IPS-20b (cell line): ENCODE measurements around the gene CRTC2.
A peak's percentile ranks its signal among the peaks of the same experiment; 100 is the strongest.
"Not testable (repeated sequence)": the region's sequence is repeated elsewhere in the genome, so short reads cannot be mapped to it uniquely, and the experiment has no call there.

Experiments
- H3K27ac ChIP-seq: one replicate; pipeline ENCODE4 v1.5.1; 2013; ENCODE audit warnings: low read length
- H3K27me3 ChIP-seq: 2 replicates; pipeline ENCODE4 v1.6.1; 2013; ENCODE audit warnings: mild to moderate bottlenecking, low read length, inconsistent platforms; ENCODE audit not compliant: insufficient read depth
- H3K36me3 ChIP-seq: 2 replicates; pipeline ENCODE4 v1.6.1; 2013; ENCODE audit warnings: low read depth, mild to moderate bottlenecking, inconsistent platforms, low read length, moderate library complexity; ENCODE audit not compliant: insufficient read depth
- H3K4me1 ChIP-seq: 2 replicates; pipeline ENCODE4 v1.6.1; 2013; ENCODE audit warnings: mild to moderate bottlenecking, control low read depth, inconsistent platforms, low read length, moderate library complexity; ENCODE audit not compliant: insufficient read depth
- H3K4me3 ChIP-seq: 2 replicates; pipeline ENCODE4 v1.5.1; 2013; ENCODE audit warnings: mild to moderate bottlenecking, low read length, inconsistent platforms
- H3K9ac ChIP-seq: 2 replicates; pipeline ENCODE4 v1.6.1; 2013; ENCODE audit warnings: low read depth, mild to moderate bottlenecking, inconsistent platforms, low read length, moderate library complexity
- H3K9me3 ChIP-seq: 2 replicates; pipeline ENCODE4 v1.6.1; 2013; ENCODE audit warnings: mild to moderate bottlenecking, low read depth, low read length, inconsistent platforms; ENCODE audit not compliant: insufficient read depth

Gene CRTC2

GRCh38 chr1:153985341-153985912, 27.0 kb upstream of the CRTC2 start:
- peaks cover 39% of the 10 kb centered on the region for H3K36me3 ChIP-seq
- peak overlapping the region; percentile 58 for H3K27ac ChIP-seq
- H3K9ac ChIP-seq: peak overlapping the region; percentile 84
- H3K4me1 ChIP-seq: peaks cover 9% of the 10 kb centered on the region
- H3K9me3 ChIP-seq: no peaks in the 10 kb centered on the region
- no peaks in the 10 kb centered on the region for H3K27me3 ChIP-seq
- peak overlapping the region; percentile 79 for H3K4me3 ChIP-seq

DNA sequence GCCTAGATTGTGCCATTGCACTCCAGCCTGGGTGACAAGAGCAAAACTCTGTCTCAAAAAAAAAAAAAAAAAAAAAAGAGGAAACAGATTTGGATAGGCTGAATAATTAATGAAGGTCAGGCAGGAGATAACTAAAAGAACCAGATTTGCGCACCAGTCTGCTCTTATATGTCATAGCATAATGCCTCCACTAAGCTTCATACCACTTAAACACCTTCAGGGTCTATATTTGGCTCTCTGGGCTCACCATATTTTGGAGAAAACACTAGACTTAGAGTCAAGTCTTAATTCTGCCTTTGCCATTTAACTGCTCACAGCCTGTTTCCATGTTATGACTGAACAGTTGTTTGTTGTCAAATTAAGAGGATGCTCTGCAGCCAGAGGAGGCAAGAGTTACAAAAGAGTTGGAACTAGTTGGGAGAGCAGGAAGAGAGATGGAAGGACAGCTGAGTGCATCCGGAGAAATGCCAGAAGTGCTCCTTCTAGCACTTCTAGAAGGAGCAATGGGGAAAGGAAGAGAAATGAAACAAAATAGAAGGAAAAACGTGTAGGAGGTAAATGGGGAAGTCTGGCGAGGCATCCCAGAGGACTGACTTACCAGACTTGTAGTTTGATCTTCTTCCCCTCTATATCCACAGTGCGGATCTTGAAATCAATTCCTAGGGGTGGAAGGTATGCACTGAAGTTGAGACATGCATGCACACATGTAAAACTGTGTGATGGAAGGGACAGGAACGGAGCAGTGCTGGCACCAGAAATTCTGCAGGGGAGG, 25.9 kb upstream of the CRTC2 start:
- peaks cover 40% of the 10 kb centered on the region for H3K36me3 ChIP-seq
- peak overlapping the region; percentile 84; the same call in 1 of the 2 replicates for H3K9ac ChIP-seq
- peak overlapping the region; percentile 79 for H3K4me3 ChIP-seq
- no peak overlapping the region for H3K27ac ChIP-seq
- no peaks in the 10 kb centered on the region for H3K27me3 ChIP-seq
- no peaks in the 10 kb centered on the region for H3K9me3 ChIP-seq
- H3K4me1 ChIP-seq: peaks cover 9% of the 10 kb centered on the region

- not testable (repeated sequence) for H3K4me3 ChIP-seq, H3K27ac ChIP-seq, H3K4me1 ChIP-seq, H3K9me3 ChIP-seq, H3K27me3 ChIP-seq, H3K9ac ChIP-seq
- H3K36me3 ChIP-seq: peaks cover 48% of the 10 kb centered on the region
Observed at GRCh38 chr1:153981735-153982134, 23.3 kb upstream of the CRTC2 start.

DNA sequence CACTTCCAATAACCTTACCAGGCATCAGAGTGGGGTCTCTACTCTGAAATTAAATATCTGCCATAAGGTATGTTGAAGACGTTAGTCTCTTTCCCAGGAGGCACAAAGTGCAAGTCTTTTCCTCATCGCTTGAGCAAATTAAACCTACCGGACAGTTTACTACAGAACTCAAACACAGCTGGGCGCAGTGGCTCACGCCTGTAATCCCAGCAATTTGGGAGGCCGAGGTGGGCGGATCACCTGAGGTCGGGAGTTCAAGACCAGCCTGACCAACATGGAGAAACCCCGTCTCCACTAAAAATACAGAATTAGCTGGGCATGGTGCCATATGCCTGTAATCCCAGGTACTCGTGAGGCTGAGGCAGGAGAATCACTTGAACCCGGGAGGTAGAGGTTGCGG, 20.7 kb upstream of the CRTC2 start:
- not testable (repeated sequence) for H3K27me3 ChIP-seq, H3K9ac ChIP-seq, H3K9me3 ChIP-seq, H3K4me3 ChIP-seq, H3K4me1 ChIP-seq, H3K27ac ChIP-seq
- peaks cover 59% of the 10 kb centered on the region for H3K36me3 ChIP-seq

- H3K27me3 ChIP-seq: no peaks in the 10 kb centered on the region
- no peak overlapping the region for H3K27ac ChIP-seq
- peaks cover 59% of the 10 kb centered on the region for H3K36me3 ChIP-seq
- H3K4me1 ChIP-seq: no peaks in the 10 kb centered on the region; the same call in 1 of the 2 replicates
- peak overlapping the region; percentile 85 for H3K4me3 ChIP-seq
- H3K9me3 ChIP-seq: no peaks in the 10 kb centered on the region
- H3K9ac ChIP-seq: peak overlapping the region; percentile 90; the same call in 1 of the 2 replicates
Observed at GRCh38 chr1:153978274-153978909, 20.0 kb upstream of the CRTC2 start.

GRCh38 chr1:153977250-153978240, 19.1 kb upstream of the CRTC2 start, which contains the start of gene JTB:
TSS of gene JTB (minus strand) at chr1:153977674. CDS start at chr1:153977252, 422 bp downstream.
- H3K4me3 ChIP-seq: peak within 1 kb of the TSS; percentile 85
- peak within 1 kb of the TSS; percentile 11 for H3K27ac ChIP-seq
- no peaks in the 10 kb centered on the region for H3K9me3 ChIP-seq
- H3K9ac ChIP-seq: peak within 1 kb of the TSS; percentile 90
- no peaks in the 10 kb centered on the region; the same call in 1 of the 2 replicates for H3K4me1 ChIP-seq
- peaks cover 60% of the 10 kb centered on the region for H3K36me3 ChIP-seq
- H3K27me3 ChIP-seq: no peaks in the 10 kb centered on the region

DNA sequence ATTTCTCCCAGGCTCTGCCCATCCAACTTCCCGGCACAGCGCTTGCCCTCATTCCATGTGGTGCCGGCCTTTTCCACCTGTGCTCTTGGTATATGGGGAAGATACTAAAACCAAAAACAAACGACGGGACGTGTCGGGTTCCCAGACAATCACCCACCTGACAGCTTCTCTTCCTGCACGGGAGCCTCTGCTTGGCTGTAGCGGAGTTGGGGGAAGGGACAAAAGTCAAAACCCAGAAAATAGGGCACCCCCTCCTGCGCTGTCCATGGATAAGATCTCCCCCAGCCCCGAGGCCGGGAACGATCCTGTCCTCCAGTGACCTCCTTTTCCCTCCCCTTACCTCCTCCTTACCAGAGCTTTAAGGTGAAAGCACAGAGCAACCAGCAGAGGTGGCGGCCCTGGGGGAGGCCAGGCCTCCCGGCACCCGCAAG, 18.4 kb upstream of the CRTC2 start:
- Histone ChIP-seq H3K27me3 (no peaks in the 10 kb centered on the region), H3K27ac (peak overlapping the region; percentile 11), H3K4me3 (peak overlapping the region; percentile 85), H3K36me3 (peaks cover 53% of the 10 kb centered on the region), H3K9me3 (no peaks in the 10 kb centered on the region), H3K9ac (peak overlapping the region; percentile 90), H3K4me1 (no peaks in the 10 kb centered on the region; the same call in 1 of the 2 replicates)

DNA sequence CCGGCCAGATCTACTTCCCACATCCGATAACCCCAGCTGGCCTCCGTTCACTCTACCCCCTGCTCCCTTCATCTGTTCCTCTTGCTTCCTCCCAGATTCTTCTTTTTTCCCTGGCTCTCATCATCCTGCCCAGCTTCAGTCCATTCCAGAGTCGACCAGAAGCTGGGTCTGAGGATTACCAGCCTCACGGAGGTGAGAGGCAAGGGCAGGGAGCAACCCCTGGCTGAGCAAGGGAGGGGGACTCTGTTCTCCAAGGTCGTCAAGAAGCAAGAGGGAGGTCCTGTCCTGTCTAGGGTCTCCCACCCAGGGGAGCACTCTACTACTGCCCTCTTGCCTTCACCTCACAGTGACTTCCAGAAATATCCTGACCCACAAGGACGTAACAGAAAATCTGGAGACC, 15.1 kb upstream of the CRTC2 start:
- peaks cover 33% of the 10 kb centered on the region for H3K36me3 ChIP-seq

DNA sequence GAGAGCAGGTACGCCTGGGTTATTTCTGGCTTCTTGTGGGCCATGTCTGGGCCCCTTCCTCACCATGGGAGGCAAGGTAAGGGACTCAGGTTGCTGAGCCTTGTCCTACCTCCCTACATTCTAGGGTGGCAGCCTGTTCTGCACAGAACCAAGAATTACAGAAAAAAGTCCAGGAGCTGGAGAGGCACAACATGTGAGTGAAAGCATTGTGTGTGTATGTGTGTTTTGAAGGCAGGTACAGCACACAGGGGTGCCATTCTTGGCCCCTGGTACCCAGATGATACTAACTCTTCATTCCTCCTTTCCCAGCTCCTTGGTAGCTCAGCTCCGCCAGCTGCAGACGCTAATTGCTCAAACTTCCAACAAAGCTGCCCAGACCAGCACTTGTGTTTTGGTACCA, 14.7 kb upstream of the CRTC2 start:
- no peak overlapping the region for H3K4me3 ChIP-seq
- no peaks in the 10 kb centered on the region; the same call in 1 of the 2 replicates for H3K4me1 ChIP-seq
- H3K27ac ChIP-seq: no peak overlapping the region
- H3K9me3 ChIP-seq: no peaks in the 10 kb centered on the region
- no peaks in the 10 kb centered on the region for H3K27me3 ChIP-seq
- no peak overlapping the region for H3K9ac ChIP-seq
- peaks cover 32% of the 10 kb centered on the region for H3K36me3 ChIP-seq

More for the DNA sequence above, 15.1 kb upstream of the CRTC2 start:
- Histone ChIP-seq H3K9me3 (no peaks in the 10 kb centered on the region), H3K4me3 (no peak overlapping the region), H3K27me3 (no peaks in the 10 kb centered on the region), H3K9ac (no peak overlapping the region), H3K4me1 (no peaks in the 10 kb centered on the region; the same call in 1 of the 2 replicates), H3K27ac (no peak overlapping the region)

- Histone ChIP-seq H3K4me1 (peaks cover 8% of the 10 kb centered on the region; the same call in 1 of the 2 replicates), H3K9ac (no peak overlapping the region), H3K9me3 (no peaks in the 10 kb centered on the region), H3K36me3 (peaks cover 26% of the 10 kb centered on the region), H3K27me3 (no peaks in the 10 kb centered on the region), H3K4me3 (no peak overlapping the region), H3K27ac (no peak overlapping the region)
Observed at GRCh38 chr1:153970346-153970745, 11.9 kb upstream of the CRTC2 start.

DNA sequence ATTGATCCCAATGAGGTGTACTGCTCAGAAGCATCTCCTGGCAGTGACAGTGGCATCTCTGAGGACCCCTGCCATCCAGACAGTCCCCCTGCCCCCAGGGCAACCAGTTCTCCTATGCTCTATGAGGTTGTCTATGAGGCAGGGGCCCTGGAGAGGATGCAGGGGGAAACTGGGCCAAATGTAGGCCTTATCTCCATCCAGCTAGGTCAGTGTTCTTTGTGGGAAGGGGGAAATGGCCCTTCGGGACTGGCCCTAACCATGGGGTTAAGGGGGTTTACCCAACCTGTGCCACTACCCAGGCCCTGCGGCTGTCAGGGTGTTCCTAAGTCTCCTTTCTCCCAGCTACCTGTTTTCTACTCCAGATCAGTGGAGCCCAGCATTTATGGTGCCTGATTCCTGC, 10.6 kb upstream of the CRTC2 start:
- H3K27ac ChIP-seq: no peak overlapping the region
- H3K36me3 ChIP-seq: peaks cover 14% of the 10 kb centered on the region
- H3K27me3 ChIP-seq: no peaks in the 10 kb centered on the region
- peak overlapping the region; percentile 93; the same call in 1 of the 2 replicates for H3K4me3 ChIP-seq
- peak overlapping the region; percentile 97; the same call in 1 of the 2 replicates for H3K9ac ChIP-seq
- peaks cover 8% of the 10 kb centered on the region; the same call in 1 of the 2 replicates for H3K4me1 ChIP-seq
- no peaks in the 10 kb centered on the region for H3K9me3 ChIP-seq
